Trophoblast cell (in vitro differentiated cells and primary cell): ENCODE results near the gene KCNQ2.

ENCODE experiments used
- DNase-seq, 2 donors: peaks; one replicate each; pipeline ENCODE4 v3.0.0-alpha.2; 2016
- H2AFZ ChIP-seq: 2 replicates; pipeline ENCODE4 v1.6.1; 2013; ENCODE audit warnings: low read length, moderate library complexity, mild to moderate bottlenecking; ENCODE audit not compliant: insufficient read depth, poor library complexity
- H2AK5ac ChIP-seq: 2 replicates; pipeline ENCODE4 v1.6.1; 2013; ENCODE audit warnings: mild to moderate bottlenecking, low read length
- H2BK120ac ChIP-seq: 2 replicates; pipeline ENCODE4 v1.6.1; 2013; ENCODE audit warnings: low read length, mild to moderate bottlenecking, moderate library complexity; ENCODE audit not compliant: insufficient read depth, poor library complexity
- H2BK12ac ChIP-seq: 2 replicates; pipeline ENCODE4 v1.6.1; 2013; ENCODE audit warnings: mild to moderate bottlenecking, low read length, moderate library complexity
- H2BK5ac ChIP-seq: 2 replicates; pipeline ENCODE4 v1.6.1; 2013; ENCODE audit warnings: low read length, low read depth, moderate library complexity, mild to moderate bottlenecking; ENCODE audit not compliant: poor library complexity
- H3K14ac ChIP-seq: 2 replicates; pipeline ENCODE4 v1.6.1; 2013; ENCODE audit warnings: mild to moderate bottlenecking, low read length
- H3K18ac ChIP-seq: 2 replicates; pipeline ENCODE4 v1.6.1; 2013; ENCODE audit warnings: mild to moderate bottlenecking, low read length
- H3K23ac ChIP-seq: 2 replicates; pipeline ENCODE4 v1.6.1; 2013; ENCODE audit warnings: low read length
- H3K27ac ChIP-seq: 2 replicates; pipeline ENCODE4 v1.5.1; 2013; ENCODE audit warnings: low read depth, mild to moderate bottlenecking, inconsistent platforms, low read length, moderate library complexity
- H3K27me3 ChIP-seq: 2 replicates; pipeline ENCODE4 v1.6.1; 2013; ENCODE audit warnings: inconsistent platforms, mild to moderate bottlenecking, low read length, moderate library complexity; ENCODE audit not compliant: insufficient read depth
- H3K36me3 ChIP-seq, 2 experiments: 1 replicate in 1 of 2; 2 replicates in 1 of 2; pipeline ENCODE4 v1.6.1; 2013; ENCODE audit warnings: low read length in 2 of 2, mild to moderate bottlenecking in 2 of 2, moderate library complexity in 1 of 2; ENCODE audit not compliant: insufficient read depth in 2 of 2, control insufficient read depth in 1 of 2
- H3K4ac ChIP-seq: 2 replicates; pipeline ENCODE4 v1.6.1; 2013; ENCODE audit warnings: low read depth, mild to moderate bottlenecking, low read length, moderate library complexity
- H3K4me1 ChIP-seq, 2 experiments: 1 replicate in 1 of 2; 2 replicates in 1 of 2; pipeline ENCODE4 v1.6.1; 2013; ENCODE audit warnings: low read length in 2 of 2, mild to moderate bottlenecking in 2 of 2, moderate library complexity in 1 of 2; ENCODE audit not compliant: insufficient read depth in 2 of 2, control insufficient read depth in 1 of 2
- H3K4me2 ChIP-seq: 2 replicates; pipeline ENCODE4 v1.6.1; 2013; ENCODE audit warnings: inconsistent platforms, mild to moderate bottlenecking, low read length, moderate library complexity
- H3K4me3 ChIP-seq: 2 replicates; pipeline ENCODE4 v1.5.1; 2013; ENCODE audit warnings: mild to moderate bottlenecking, low read depth, low read length, inconsistent platforms
- H3K79me1 ChIP-seq: one replicate; pipeline ENCODE4 v1.6.1; 2013; ENCODE audit warnings: low read length
- H3K79me2 ChIP-seq: 2 replicates; pipeline ENCODE4 v1.6.1; 2013; ENCODE audit warnings: low read length, mild to moderate bottlenecking; ENCODE audit not compliant: control insufficient read depth, insufficient read depth, poor library complexity
- H3K9ac ChIP-seq: 2 replicates; pipeline ENCODE4 v1.6.1; 2013; ENCODE audit warnings: mild to moderate bottlenecking, low read length
- H3K9me3 ChIP-seq: 2 replicates; pipeline ENCODE4 v1.6.1; 2013; ENCODE audit warnings: low read depth, mild to moderate bottlenecking, control low read depth, inconsistent platforms, low read length; ENCODE audit not compliant: insufficient read depth
- H4K12ac ChIP-seq: 2 replicates; pipeline ENCODE4 v1.6.1; 2013; ENCODE audit warnings: low read depth, mild to moderate bottlenecking, low read length, moderate library complexity
- H4K8ac ChIP-seq: 2 replicates; pipeline ENCODE4 v1.6.1; 2013; ENCODE audit warnings: low read depth, mild to moderate bottlenecking, low read length, moderate library complexity
- H4K91ac ChIP-seq: one replicate; pipeline ENCODE4 v1.6.1; 2013; ENCODE audit warnings: low read depth, mild to moderate bottlenecking, low read length, moderate library complexity
- WGBS: extraction: QIAGEN DNeasy Blood & Tissue Kit; methylation state at CpG from one replicate; pipeline ENCODE4 v1.1.7; 2013; ENCODE audit warnings: missing lambda C conversion rate; ENCODE audit not compliant: insufficient read length, insufficient coverage; ENCODE audit errors: extremely low coverage; 5-methylcytosine and 5-hydroxymethylcytosine counted together

KCNQ2 gene

GRCh38 chr20:63355781-63356295 lies 116.6 kb downstream of the KCNQ2 start:
- Histone ChIP-seq H3K27ac (no peak overlapping the region), H3K4ac (no peak overlapping the region), H2BK5ac (no peak overlapping the region), H3K27me3 (peaks cover 11% of the 10 kb centered on the region), H2BK120ac (no peak overlapping the region), H4K12ac (no peak overlapping the region), H3K4me1 (no peaks in the 10 kb centered on the region), H2AFZ (no peak overlapping the region), H4K91ac (no peak overlapping the region), H3K4me2 (no peak overlapping the region), H4K8ac (no peak overlapping the region), H3K4me3 (no peak overlapping the region), H3K23ac (no peak overlapping the region), H3K18ac (no peak overlapping the region), H3K79me1 (no peaks in the 10 kb centered on the region), H3K79me2 (no peaks in the 10 kb centered on the region), H3K36me3 (no peaks in the 10 kb centered on the region), H2BK12ac (no peak overlapping the region), H3K14ac (no peak overlapping the region), H3K9me3 (peaks cover 19% of the 10 kb centered on the region), H2AK5ac (no peak overlapping the region), H3K9ac (no peak overlapping the region)
- no CpG with 5 or more reads among the region's 11 CpGs for WGBS
- DNase-seq: no peak

DNA sequence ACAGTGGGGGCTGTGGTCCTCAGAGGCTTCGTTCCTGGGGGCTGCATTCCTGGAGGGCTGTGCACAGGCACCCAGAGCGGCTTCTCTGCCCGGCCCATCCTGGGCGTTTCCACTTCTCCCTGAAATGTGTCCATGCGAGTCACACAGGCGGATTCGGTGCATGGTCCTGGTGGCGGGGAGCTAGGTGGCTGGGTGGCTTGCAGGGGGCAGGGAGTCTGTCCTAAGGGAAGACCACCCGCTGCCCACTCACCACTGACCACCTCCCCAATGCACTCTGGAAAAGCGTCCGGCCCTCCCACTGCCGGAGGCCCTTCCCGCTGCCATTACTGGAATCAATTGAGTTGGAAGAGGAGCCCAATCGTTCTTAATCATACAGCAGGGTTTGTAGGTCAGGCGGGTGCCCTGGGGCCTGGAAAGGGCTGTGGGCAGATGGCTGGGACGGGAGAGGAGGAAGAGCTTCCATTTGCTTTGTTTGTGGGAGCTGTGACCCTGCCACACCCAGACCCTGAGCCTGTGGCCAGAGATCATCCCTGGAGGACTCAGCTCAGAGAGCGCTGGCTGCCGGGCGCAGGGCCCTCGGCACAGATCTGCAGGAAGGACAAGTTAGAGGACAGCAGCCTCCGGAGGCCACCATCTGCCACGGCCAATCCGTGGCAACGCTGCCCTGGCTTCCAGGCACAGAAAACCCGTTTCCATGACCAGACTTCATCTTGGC lies 117.7 kb downstream of the KCNQ2 start:
- H3K79me2 ChIP-seq: no peaks in the 10 kb centered on the region
- H4K8ac ChIP-seq: no peak overlapping the region
- H4K12ac ChIP-seq: no peak overlapping the region
- no peak overlapping the region for H3K27ac ChIP-seq
- no peaks in the 10 kb centered on the region for H3K4me1 ChIP-seq
- no peak for DNase-seq
- H3K36me3 ChIP-seq: no peaks in the 10 kb centered on the region
- no peak overlapping the region for H3K9ac ChIP-seq
- no CpG with 5 or more reads among the region's 25 CpGs for WGBS
- H3K18ac ChIP-seq: no peak overlapping the region
- H3K14ac ChIP-seq: no peak overlapping the region
- H3K9me3 ChIP-seq: peaks cover 26% of the 10 kb centered on the region
- H2BK5ac ChIP-seq: no peak overlapping the region
- no peak overlapping the region for H2BK120ac ChIP-seq
- H2AFZ ChIP-seq: no peak overlapping the region
- H3K4me2 ChIP-seq: no peak overlapping the region
- H3K79me1 ChIP-seq: no peaks in the 10 kb centered on the region
- H3K23ac ChIP-seq: no peak overlapping the region
- no peak overlapping the region for H4K91ac ChIP-seq
- H2AK5ac ChIP-seq: no peak overlapping the region
- H3K4ac ChIP-seq: no peak overlapping the region
- peaks cover under 1% of the 10 kb centered on the region for H3K27me3 ChIP-seq
- no peak overlapping the region for H3K4me3 ChIP-seq
- no peak overlapping the region for H2BK12ac ChIP-seq

DNA sequence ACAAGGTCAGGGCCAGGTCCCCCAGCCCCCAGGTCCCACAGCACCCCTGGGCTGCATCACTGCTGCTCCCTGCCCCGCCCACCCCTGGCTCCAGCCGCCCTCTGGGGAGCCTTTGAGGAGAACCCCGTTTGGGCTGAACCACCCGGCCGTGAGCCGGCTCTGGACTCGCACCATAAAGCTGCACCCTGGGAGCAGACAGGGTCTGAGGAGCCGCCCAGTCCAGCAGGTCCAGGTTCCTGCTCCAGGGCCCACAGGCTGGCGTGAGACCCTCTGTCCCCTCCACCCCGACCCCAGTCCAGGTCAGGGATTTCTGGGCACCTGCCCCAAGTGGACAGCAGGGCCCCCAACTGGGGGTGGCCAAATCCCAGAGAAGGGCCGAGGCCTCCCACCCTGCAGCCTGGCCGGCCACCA lies 119.6 kb downstream of the KCNQ2 start:
- no peak overlapping the region for H4K91ac ChIP-seq
- no peak overlapping the region for H4K8ac ChIP-seq
- no peak overlapping the region for H4K12ac ChIP-seq
- H2AFZ ChIP-seq: no peak overlapping the region
- no peaks in the 10 kb centered on the region for H3K79me2 ChIP-seq
- H3K9ac ChIP-seq: no peak overlapping the region
- no peak overlapping the region for H2BK12ac ChIP-seq
- DNase-seq: no peak
- no peak overlapping the region for H3K4ac ChIP-seq
- no CpG with 5 or more reads among the region's 12 CpGs for WGBS
- peaks cover 22% of the 10 kb centered on the region for H3K9me3 ChIP-seq
- H2BK120ac ChIP-seq: no peak overlapping the region
- H3K18ac ChIP-seq: no peak overlapping the region
- no peaks in the 10 kb centered on the region for H3K27me3 ChIP-seq
- H2AK5ac ChIP-seq: no peak overlapping the region
- no peak overlapping the region for H3K4me3 ChIP-seq
- H3K27ac ChIP-seq: no peak overlapping the region
- no peaks in the 10 kb centered on the region for H3K36me3 ChIP-seq
- no peaks in the 10 kb centered on the region for H3K79me1 ChIP-seq
- H3K4me1 ChIP-seq: no peaks in the 10 kb centered on the region
- no peak overlapping the region for H3K23ac ChIP-seq
- no peak overlapping the region for H3K14ac ChIP-seq
- H3K4me2 ChIP-seq: no peak overlapping the region
- no peak overlapping the region for H2BK5ac ChIP-seq

DNA sequence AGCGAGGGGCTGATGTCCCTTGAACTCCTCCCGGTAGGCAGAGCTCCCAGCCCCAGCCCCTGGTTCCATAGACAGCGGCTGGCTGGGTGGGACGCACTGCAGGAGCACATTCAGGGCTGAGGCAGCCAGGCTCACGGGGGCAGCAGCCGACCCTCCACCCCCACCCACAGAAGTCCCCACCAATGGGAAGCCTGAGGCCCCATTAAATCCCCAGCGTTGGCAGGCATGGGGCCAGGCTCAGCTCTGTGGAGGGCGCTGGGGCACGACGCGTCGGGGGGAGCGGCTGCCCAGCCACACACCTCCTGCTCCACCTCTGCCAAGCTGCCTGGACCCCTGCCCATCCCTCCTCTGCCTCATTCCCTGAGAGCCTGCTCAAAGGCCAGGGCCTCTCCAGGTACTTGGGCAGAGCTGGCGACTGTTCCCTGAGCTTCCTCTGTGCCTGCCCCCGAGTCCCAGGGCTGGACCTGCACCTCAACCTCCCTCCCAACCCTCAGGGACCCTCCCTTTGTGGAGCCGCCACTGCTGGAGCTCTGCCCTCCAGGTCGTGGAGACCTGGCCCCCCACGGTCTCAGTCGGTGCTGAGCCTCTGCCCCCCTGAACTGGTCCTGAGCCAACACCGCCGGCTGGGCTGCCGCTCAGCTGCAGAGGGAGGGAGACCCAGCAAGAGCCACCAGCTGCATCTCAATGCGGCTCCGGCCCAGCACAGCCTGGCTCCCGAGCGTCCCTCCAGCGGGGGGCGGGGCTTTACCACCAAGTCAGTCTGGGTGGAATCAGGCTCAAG lies 120.5 kb downstream of the KCNQ2 start:
- H3K4me1 ChIP-seq: no peaks in the 10 kb centered on the region

More for the DNA sequence above, 120.5 kb downstream of the KCNQ2 start:
- no peak overlapping the region for H4K91ac ChIP-seq
- no peak overlapping the region for H3K4me3 ChIP-seq
- H3K27me3 ChIP-seq: no peaks in the 10 kb centered on the region
- H3K23ac ChIP-seq: no peak overlapping the region
- H4K8ac ChIP-seq: no peak overlapping the region
- H3K9me3 ChIP-seq: peaks cover 20% of the 10 kb centered on the region
- H4K12ac ChIP-seq: no peak overlapping the region
- H3K4ac ChIP-seq: no peak overlapping the region
- no peaks in the 10 kb centered on the region for H3K79me2 ChIP-seq
- H3K79me1 ChIP-seq: no peaks in the 10 kb centered on the region
- no peak overlapping the region for H2AK5ac ChIP-seq
- no peak overlapping the region for H2BK120ac ChIP-seq
- no peak overlapping the region for H2BK12ac ChIP-seq
- no peak overlapping the region for H3K14ac ChIP-seq
- H3K36me3 ChIP-seq: no peaks in the 10 kb centered on the region
- no peak overlapping the region for H3K4me2 ChIP-seq
- no peak overlapping the region for H3K27ac ChIP-seq
- no peak overlapping the region for H3K18ac ChIP-seq
- no peak for DNase-seq
- no CpG with 5 or more reads among the region's 28 CpGs for WGBS
- no peak overlapping the region for H3K9ac ChIP-seq
- H2BK5ac ChIP-seq: no peak overlapping the region
- H2AFZ ChIP-seq: no peak overlapping the region
